ENCODE results near the gene RTF1.

RTF1 gene

DNA sequence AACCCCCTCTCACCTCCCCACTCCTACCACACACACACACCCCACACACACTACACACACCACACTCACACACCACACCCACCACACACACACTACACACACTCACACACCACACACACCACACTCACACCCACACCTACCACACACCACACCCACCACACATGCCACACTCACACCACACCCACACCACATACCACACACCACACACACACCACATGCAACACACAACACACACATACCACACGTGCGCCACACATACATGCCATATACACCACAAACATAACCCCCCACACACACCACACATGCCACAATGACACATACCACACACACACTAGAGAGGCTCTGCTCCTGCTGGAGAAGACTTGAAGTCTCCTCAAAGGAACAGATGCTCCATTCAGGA lies 70.9 kb downstream of the RTF1 start:
- no peak for DNase-seq (ENCODE audit: low read depth)

GRCh38 chr15:41489641-41490040 lies 72.7 kb downstream of the RTF1 start:
- DNase-seq (ENCODE audit: low read depth), result no peak

DNA sequence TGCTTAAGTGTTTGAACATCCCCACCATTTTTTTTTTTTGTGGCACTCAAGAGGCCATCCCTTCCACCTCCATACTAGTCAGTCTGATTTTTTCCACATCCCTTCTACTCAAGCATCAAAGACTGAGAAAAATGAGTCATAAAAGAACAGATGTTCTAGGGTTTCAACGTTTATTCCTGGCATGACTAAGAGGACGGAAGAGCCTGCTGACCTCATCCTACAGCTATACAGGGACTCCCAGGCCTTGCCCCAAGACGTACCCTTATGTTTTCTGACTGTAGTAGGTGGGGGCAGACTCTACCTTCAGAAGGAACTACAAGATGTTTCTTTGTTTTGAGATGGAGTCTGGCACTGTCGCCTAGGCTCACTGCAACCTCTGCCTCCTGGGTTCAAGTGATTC lies 73.5 kb downstream of the RTF1 start:
- DNase-seq (ENCODE audit: low read depth), result peak; percentile 86

GRCh38 chr15:41491889-41492288 lies 75.0 kb downstream of the RTF1 start:
- no peak for DNase-seq (ENCODE audit: low read depth)

DNA sequence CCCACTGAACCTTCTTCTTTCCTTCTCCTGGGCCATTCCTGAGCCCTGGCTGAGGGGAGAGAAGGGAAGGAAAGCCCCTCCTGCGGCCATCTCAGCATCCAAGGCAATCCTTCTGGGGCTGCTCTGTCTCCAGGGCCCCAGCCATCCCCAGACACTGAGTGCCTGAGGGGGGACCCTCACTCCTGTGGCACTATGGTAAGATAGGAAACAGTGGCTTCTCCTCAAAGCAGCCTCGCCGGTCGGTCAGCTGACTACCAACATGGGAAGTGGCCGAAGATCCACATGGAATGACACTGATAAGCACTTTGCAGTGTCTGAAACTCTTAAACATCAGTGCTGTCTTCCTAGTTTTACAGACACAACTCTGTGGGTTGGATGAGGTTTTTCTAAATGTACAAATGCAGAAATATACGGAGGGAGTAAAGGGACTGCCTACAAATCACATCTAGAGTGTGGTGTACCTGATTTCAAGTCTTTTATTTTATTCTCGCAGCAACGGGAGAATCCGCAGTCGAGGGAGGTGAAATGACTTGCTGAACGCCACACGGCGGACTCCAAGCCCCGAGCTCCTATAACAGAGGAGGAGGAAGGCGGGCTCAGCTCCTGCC lies 75.8 kb downstream of the RTF1 start:
- DNase-seq (ENCODE audit: low read depth), result no peak

- no peak for DNase-seq (ENCODE audit: low read depth)
These were observed 76.5 kb downstream of the RTF1 start, which contains the start of gene ITPKA for GRCh38 chr15:41493205-41493901. TSS of gene ITPKA (plus strand) at chr15:41493874. CDS start at chr15:41493928, 54 bp downstream.

GRCh38 chr15:41493902-41494189 lies 77.0 kb downstream of the RTF1 start:
- no peak for DNase-seq (ENCODE audit: low read depth)

- no peak for DNase-seq (ENCODE audit: low read depth)
These were observed 77.5 kb downstream of the RTF1 start for GRCh38 chr15:41494190-41494921.

DNA sequence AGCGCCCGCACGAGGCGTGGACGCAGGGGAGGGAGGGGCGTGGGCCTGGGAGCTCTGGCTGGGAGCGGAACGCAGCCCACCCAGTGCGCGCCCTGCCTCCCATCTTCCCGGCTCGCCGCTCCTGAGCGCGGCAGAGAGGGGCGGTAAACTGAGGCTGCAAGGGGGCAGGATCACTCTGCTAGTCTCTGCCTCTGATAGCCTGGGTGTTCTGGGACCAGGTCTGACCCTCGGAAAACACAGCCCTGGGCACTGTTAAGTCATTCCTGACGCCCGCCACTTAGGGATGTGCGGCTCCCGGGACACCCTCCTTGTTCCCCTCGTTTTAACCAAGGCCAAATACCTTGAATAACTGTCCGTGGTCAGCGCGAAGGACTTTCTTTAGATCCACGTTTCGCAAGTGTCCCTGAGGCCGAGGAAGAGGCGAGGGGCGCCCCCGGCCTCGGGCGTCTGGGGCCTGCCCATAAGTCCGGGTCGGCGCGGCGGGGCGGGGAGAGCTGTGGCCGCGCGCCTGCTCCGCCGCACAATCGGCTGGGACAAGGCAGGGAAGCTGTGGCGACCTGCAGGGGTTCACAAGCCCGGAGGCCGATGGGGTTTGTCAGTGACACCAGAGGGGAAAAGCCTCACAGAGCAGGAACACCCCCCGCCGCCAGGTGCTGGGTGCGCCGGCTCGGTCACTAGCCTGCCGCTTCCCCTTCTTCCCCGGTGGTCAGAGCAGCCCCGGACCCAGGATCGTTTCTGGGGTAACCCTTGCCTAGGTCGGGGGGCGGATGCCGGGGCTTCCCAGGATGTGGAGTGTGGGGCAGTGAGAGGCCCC lies 78.2 kb downstream of the RTF1 start:
- DNase-seq (ENCODE audit: low read depth), result no peak

- no peak for DNase-seq (ENCODE audit: low read depth)
These were observed 79.1 kb downstream of the RTF1 start for GRCh38 chr15:41495736-41496599.

DNA sequence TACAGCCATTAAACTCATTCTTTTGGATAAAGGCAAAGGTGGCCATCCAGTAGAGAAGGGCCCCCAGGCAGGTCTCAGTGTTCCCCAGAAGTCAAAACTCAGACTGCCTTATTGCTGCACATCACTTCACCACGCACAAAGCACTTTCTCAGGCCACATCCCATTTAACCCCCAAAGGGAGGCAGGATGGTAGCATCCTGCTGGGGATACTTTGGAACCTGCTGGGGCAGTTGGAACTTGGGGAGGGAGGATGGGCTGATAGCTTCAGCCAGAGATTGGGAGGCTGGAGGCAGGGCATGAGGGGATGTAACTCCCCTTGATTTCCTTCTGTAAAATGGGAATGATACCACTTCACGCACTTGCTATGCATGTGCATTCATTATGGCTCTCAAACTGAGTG lies 81.8 kb downstream of the RTF1 start:
- DNase-seq (ENCODE audit: low read depth), result no peak

DNA sequence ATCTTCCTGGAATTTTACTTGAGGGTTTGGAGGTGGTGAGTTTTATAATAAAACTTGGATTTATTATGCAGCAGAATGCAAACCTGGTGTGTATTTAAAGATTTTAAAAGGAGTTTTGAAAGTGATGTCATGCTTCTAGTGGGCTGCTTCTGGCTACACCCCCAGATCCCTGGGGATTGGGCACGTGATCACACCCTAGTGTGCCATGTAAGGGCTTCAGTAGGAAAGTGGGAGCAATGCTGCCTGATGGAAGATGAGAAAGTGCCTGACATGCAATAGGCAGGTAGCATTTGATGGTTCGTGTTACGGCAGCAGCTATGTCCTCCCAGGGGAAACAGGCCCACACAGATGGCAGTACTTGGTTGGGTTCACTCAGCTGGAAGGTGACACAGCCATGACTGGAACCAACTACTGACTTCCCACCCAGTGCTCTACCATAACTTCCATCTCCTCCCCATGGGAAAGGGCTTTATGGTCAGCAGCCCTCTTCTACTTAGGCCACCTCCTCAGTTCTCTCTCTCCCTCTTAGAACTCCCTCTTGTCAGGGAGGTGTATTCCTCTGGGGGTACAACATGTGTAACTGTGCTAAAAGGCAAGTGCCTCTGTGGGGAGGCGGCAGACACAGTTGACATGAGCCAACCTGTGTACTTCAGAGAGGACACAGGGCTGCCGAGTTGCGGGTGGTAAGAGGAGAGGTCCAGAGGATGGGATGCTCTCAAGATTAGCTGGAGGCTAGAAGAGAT lies 82.4 kb downstream of the RTF1 start:
- no peak for DNase-seq (ENCODE audit: low read depth)

DNA sequence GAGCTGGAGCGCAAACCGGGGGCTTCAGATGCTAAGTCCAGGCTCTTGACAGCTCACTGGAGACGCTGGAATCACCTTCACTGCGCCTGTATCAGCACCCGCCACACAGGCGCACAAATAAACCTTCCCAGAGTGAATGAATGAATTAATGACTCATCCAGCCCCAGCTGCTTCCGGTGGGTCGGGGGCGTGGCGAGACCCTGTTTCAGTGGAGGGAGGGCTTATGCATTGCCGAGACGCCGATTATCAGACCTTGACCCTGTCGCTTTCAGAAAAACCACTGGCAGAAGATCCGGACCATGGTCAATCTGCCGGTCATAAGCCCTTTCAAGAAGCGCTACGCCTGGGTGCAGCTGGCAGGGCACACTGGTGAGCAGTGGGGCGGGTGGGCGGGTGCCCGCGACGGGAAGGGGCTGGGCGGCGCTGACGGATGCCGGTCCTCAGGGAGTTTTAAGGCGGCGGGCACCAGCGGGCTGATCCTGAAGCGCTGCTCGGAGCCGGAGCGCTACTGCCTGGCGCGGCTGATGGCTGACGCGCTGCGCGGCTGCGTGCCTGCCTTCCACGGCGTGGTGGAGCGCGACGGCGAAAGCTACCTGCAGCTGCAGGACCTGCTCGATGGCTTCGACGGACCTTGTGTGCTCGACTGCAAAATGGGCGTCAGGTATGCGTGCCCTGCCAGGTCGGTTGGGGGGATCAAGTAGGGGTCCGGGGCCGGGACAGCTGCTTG lies 84.5 kb downstream of the RTF1 start:
- no peak for DNase-seq (ENCODE audit: low read depth)

- no peak for DNase-seq (ENCODE audit: low read depth)
These were observed 85.3 kb downstream of the RTF1 start for GRCh38 chr15:41501931-41502794.

GRCh38 chr15:41502795-41503668 lies 86.1 kb downstream of the RTF1 start:
- no peak for DNase-seq (ENCODE audit: low read depth)

GRCh38 chr15:41503669-41504010 lies 86.7 kb downstream of the RTF1 start:
- DNase-seq (ENCODE audit: low read depth), result no peak

- no peak for DNase-seq (ENCODE audit: low read depth)
These were observed 88.0 kb downstream of the RTF1 start for GRCh38 chr15:41504751-41505492.

- no peak for DNase-seq (ENCODE audit: low read depth)
These were observed 88.9 kb downstream of the RTF1 start for GRCh38 chr15:41505776-41506175.

Data from stromal cell of bone marrow (primary cell).